ENCODE results near the gene MARVELD3. TPM values are rescaled to one million over a fixed set of nuclear protein-coding genes. Genes with fewer than 3 reads are reported as not detected.
"Not testable (repeated sequence)": the region's sequence is repeated elsewhere in the genome, so short reads cannot be mapped to it uniquely, and the experiment has no call there.

Gene MARVELD3
- total RNA-seq, 1 donor from 2014 or later: not detected

GRCh38 chr16:71672125-71672524 is 46.1 kb downstream of the MARVELD3 start:
- no peak for DNase-seq (ENCODE audit: low read depth in 2 of 2)

DNA sequence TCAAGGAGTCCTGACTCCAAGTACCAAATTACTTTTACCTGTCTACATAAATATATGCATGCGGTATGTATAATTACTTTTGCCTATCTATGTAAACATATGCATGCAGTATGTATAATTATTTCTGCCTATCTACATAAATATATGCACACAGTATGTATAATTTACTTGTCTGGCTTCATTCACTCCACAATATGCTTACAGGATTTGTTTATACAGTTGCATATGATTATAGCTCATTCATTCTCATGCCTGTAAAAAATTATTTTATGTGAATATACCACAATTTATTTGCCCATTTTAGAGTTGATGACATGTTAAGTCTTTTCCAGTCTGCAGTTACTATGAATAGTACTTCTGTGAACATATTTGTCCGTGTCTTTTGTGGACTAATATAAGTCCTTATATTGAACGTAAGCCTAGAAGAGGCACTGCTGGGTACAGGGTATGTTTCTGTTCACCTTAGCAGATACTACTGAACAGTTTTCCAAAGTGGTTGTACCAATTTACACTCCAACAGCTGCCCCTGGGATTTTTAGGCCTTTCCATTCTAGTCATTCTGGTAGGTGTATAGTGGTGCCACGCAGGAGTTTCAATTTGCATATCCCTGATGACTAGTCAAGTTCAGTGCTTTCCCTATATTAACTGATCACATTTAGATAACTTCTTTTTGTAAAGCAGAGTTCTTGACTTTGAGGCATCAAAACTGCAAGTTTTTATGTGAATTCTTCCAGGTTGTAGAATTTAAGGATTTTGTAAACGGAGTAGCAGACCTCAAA is 47.0 kb downstream of the MARVELD3 start:
- DNase-seq (ENCODE audit: low read depth in 2 of 2): no peak

- no peak for DNase-seq (ENCODE audit: low read depth in 2 of 2)
Observed at GRCh38 chr16:71673582-71673973, 47.6 kb downstream of the MARVELD3 start.

GRCh38 chr16:71674229-71674628 is 48.2 kb downstream of the MARVELD3 start:
- no peak for DNase-seq (ENCODE audit: low read depth in 2 of 2)

GRCh38 chr16:71675380-71675779 is 49.4 kb downstream of the MARVELD3 start:
- no peak for DNase-seq (ENCODE audit: low read depth in 2 of 2)

DNA sequence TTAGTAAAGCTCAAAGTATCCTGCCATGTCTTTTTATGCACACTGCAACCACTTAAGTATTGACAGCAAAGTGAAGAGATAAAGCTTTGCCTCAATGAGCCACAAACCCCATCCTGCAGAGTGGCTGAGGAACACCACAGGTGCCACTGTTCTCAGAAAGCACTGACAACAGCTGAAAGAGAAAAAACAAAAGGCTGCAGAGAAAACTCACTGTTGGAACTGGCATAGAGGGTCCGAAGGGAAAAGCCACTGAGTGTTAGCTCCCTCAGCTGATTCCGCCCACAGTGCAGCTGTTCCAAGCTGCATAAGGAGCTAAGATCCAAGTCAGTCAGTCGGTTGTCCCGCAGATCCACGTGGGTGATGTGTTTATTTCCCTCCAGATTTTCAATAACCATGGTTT is 50.3 kb downstream of the MARVELD3 start:
- no peak for DNase-seq (ENCODE audit: low read depth in 2 of 2)

GRCh38 chr16:71681360-71681759 is 55.4 kb downstream of the MARVELD3 start:
- no peak for DNase-seq (ENCODE audit: low read depth in 2 of 2)

- DNase-seq (ENCODE audit: low read depth in 2 of 2): not testable (repeated sequence)
Observed at GRCh38 chr16:71684280-71684679, 58.3 kb downstream of the MARVELD3 start.

Other genes with a start within 250 kb of the MARVELD3 start
- not detected in 2 replicates for gene TLE7, start 184.1 kb upstream of the MARVELD3 start, total RNA-seq
- gene ZNF23, start 163.9 kb upstream of the MARVELD3 start, total RNA-seq: 2.8 and 3.8 TPM in 2 replicates
- 1.2 and 1.5 TPM in 2 replicates for gene ZNF19, start 136.9 kb upstream of the MARVELD3 start, total RNA-seq
- not detected in 2 replicates for gene CHST4, start 99.8 kb upstream of the MARVELD3 start, total RNA-seq
- gene TAT, start 49.1 kb upstream of the MARVELD3 start, total RNA-seq: not detected in 2 replicates
- gene PHLPP2, start 98.5 kb downstream of the MARVELD3 start, total RNA-seq: 4.6 and 6.5 TPM in 2 replicates
- 37.0 and 43.8 TPM in 2 replicates for gene AP1G1, start 182.7 kb downstream of the MARVELD3 start, total RNA-seq
- 10.2 and 16.3 TPM in 2 replicates for gene ATXN1L, start 219.8 kb downstream of the MARVELD3 start, total RNA-seq

Measured in lung microvascular endothelial cell (primary cell).